Mucosa of rectum (tissue), 2 donors: ENCODE data around the gene KIAA1586.

Experiments
- H3K27ac ChIP-seq, 2 donors: one replicate each; pipeline ENCODE4 v1.7.0; 2013; ENCODE audit warnings: inconsistent platforms in 2 of 2, low read depth in 2 of 2, low read length in 2 of 2
- H3K27me3 ChIP-seq, 2 donors: one replicate each; pipeline ENCODE4 v1.7.0; 2013; ENCODE audit warnings: low read length in 2 of 2; ENCODE audit not compliant: control insufficient read depth in 2 of 2, insufficient read depth in 2 of 2
- H3K36me3 ChIP-seq, 2 donors: one replicate each; pipeline ENCODE4 v1.7.0; 2013; ENCODE audit warnings: low read length in 2 of 2; ENCODE audit not compliant: control insufficient read depth in 2 of 2, insufficient read depth in 2 of 2
- H3K4me1 ChIP-seq, 2 donors: one replicate each; pipeline ENCODE4 v1.7.0; 2013; ENCODE audit warnings: low read length in 2 of 2, mild to moderate bottlenecking in 1 of 2; ENCODE audit not compliant: control insufficient read depth in 2 of 2, insufficient read depth in 2 of 2
- H3K4me3 ChIP-seq, 2 donors: one replicate each; pipeline ENCODE4 v1.7.0; 2013; ENCODE audit warnings: low read length in 2 of 2
- H3K9ac ChIP-seq, 2 donors: one replicate each; pipeline ENCODE4 v1.7.0; 2013; ENCODE audit warnings: low read length in 2 of 2, low read depth in 1 of 2, mild to moderate bottlenecking in 1 of 2
- H3K9me3 ChIP-seq, 2 donors: one replicate each; pipeline ENCODE4 v1.7.0; 2013; ENCODE audit warnings: low read length in 2 of 2; ENCODE audit not compliant: control insufficient read depth in 2 of 2
- donor health status: healthy.
- donor health status: Normal muscosa, but diverticular disease.

The KIAA1586 gene

DNA sequence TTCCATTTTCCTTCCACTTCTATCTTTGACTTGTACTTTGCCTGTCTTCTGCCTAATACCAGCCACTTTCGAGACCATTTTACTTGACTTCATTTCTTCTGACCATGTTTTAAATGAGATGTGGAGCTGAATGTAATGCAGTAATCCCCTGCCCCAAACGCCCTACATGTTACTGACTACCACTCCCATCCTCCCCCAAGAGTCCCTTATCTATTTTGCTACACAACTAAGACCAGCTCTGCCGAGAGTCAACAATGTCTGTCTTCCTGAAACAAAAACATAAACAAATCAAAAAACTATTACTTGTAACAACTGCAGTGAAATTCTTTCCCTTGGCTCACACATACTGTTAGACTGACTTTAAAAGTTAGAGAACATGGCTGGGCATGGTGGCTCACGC is 27.1 kb upstream of the KIAA1586 start:
- Histone ChIP-seq H3K36me3 (no peaks in the 10 kb centered on the region), H3K9ac (no peak overlapping the region), H3K4me1 (no peaks in the 10 kb centered on the region), H3K27ac (no peak overlapping the region), H3K9me3 (no peaks in the 10 kb centered on the region), H3K27me3 (no peaks in the 10 kb centered on the region), H3K4me3 (no peak overlapping the region)

DNA sequence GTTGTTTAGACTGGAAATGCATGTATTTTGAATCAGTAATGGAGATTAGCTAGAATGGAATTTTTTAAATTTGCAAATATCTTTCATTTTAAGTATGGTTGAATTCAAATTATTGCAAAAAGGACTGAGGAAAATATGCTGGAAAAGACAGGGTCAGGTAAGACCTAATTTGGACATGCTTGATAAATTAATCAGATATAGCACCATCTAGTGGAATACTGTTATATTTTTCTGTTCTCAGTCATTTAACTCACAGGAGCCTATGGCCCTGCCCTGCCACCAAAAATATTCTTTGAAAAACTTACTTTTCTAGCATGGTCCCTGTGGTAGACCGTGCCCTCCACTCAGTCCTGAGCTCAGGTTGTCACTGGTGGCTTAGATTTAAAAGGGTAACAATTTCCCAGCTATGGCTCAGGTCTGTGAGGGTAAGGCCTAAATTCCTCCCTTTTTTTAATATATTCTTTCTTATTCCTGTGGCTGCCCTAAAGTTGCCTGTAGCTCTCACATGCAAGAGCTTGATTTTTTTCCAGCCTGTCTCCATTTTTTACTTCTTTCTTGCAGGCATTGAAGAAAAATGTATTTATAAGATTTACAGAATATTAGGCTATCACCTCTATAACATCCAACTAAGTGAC is 25.3 kb upstream of the KIAA1586 start:
- Histone ChIP-seq H3K36me3 (no peaks in the 10 kb centered on the region), H3K4me3 (no peak overlapping the region), H3K9me3 (no peaks in the 10 kb centered on the region), H3K9ac (no peak overlapping the region), H3K4me1 (no peaks in the 10 kb centered on the region), H3K27me3 (no peaks in the 10 kb centered on the region), H3K27ac (no peak overlapping the region)

DNA sequence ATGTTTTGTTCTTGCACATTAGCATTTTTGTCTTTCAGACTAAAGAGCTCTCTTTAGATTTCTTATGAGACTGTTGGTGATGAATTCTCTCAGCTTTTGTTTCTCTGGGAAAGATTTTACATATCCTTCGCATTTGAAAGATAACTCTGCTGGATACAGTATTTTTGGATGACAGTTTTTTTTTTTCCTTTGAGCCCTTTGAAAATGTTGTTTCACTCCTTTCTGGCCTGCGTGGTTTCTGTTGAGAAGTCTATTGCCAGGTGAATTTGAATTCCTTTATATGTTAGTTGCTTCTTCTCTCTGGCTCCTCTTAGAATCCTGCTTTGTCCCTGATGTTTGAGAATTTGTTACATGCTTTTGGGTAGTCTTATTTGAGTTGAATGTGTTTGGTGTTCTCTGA is 22.2 kb upstream of the KIAA1586 start:
- Histone ChIP-seq H3K4me3 (no peak overlapping the region), H3K36me3 (no peaks in the 10 kb centered on the region), H3K9ac (no peak overlapping the region), H3K27me3 (no peaks in the 10 kb centered on the region), H3K4me1 (no peaks in the 10 kb centered on the region), H3K9me3 (no peaks in the 10 kb centered on the region), H3K27ac (no peak overlapping the region)

DNA sequence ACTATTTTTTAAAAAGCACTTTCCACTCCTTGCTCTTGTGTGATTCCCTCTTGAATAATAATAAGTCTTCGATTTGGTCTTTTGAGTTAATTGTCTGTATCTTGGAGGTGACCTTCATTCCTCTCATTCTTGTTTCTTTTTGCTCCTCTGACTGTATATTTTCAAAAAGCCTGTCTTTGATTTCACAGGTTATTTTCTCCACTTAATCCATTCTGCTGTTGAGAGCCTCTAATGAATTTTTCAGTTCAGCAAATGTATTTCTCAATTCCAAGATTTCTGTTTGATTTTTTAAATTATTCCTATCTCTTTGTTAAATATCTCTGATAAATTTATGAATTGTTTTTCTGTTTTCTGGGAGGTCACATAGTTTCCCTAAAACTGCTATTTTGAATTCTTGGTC is 21.7 kb upstream of the KIAA1586 start:
- no peaks in the 10 kb centered on the region for H3K9me3 ChIP-seq
- no peak overlapping the region for H3K4me3 ChIP-seq
- H3K4me1 ChIP-seq: no peaks in the 10 kb centered on the region
- H3K27ac ChIP-seq: no peak overlapping the region
- H3K27me3 ChIP-seq: no peaks in the 10 kb centered on the region
- no peaks in the 10 kb centered on the region for H3K36me3 ChIP-seq
- H3K9ac ChIP-seq: no peak overlapping the region

DNA sequence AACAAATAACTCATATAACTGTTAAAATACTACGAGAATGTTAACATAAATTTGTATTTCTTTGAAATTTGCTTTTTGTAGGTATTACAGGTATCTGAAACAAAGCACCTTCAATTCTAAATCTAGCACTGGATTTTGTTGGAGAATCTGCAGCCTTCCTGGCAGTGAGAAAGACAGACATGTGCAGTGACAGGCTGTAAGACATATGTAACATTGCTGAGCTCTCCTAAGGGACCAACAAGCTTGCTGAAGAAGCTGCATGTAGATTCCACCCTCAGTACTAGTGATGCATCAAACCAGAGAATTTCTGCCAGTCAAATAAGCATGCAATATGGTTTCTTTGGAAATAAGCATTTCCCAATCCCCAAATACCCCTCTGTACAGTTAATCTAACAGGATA is 20.5 kb upstream of the KIAA1586 start:
- H3K27ac ChIP-seq: no peak overlapping the region
- no peaks in the 10 kb centered on the region for H3K4me1 ChIP-seq
- no peak overlapping the region for H3K9ac ChIP-seq
- no peaks in the 10 kb centered on the region for H3K9me3 ChIP-seq
- H3K36me3 ChIP-seq: no peaks in the 10 kb centered on the region
- no peaks in the 10 kb centered on the region for H3K27me3 ChIP-seq
- H3K4me3 ChIP-seq: no peak overlapping the region

DNA sequence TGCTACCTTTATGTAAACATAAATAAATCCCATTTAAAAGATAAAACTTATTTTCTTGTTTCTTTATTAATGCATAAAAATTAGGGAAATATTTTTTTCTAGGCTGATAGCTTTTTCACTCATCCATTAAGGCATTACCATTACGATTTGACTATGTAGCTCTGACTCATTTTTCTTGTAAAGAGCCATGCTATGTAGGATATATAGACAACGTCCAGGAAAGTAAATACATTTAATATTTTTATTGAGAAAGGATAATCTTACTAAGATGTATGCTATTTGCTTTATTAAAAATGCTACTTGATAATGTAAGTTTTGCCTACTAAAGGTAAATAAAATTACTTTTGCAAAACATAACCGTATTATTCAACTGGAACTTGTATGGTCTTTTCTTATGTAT is 19.2 kb upstream of the KIAA1586 start:
- H3K4me1 ChIP-seq: no peaks in the 10 kb centered on the region
- no peak overlapping the region for H3K27ac ChIP-seq
- H3K4me3 ChIP-seq: no peak overlapping the region
- no peak overlapping the region for H3K9ac ChIP-seq
- H3K9me3 ChIP-seq: no peaks in the 10 kb centered on the region
- no peaks in the 10 kb centered on the region for H3K36me3 ChIP-seq
- H3K27me3 ChIP-seq: peaks cover 0 to 5% of the 10 kb centered on the region in 2 donors

DNA sequence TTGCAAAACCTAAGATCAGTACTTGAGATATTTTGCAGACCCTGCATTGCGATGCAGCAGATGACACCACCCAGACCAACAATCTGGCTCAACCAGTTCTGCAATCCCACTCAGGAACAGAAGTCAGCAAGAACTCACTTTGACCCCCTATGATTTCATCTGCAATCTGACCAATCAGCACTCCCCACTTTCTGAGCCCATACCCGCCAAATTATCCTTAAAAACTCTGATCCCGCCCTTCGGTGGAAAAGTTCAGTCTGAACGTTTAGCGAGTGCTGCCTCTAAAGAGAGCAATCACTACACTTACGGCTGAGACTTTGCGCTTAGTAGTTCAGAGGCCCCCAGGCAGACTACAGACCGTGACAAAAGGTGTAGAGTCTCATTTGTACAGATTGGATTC is 17.3 kb upstream of the KIAA1586 start:
- Histone ChIP-seq H3K9ac (no peak overlapping the region), H3K9me3 (no peaks in the 10 kb centered on the region), H3K27ac (no peak overlapping the region), H3K4me1 (no peaks in the 10 kb centered on the region), H3K4me3 (no peak overlapping the region), H3K36me3 (no peaks in the 10 kb centered on the region), H3K27me3 (peaks cover 0 to 5% of the 10 kb centered on the region in 2 donors)

DNA sequence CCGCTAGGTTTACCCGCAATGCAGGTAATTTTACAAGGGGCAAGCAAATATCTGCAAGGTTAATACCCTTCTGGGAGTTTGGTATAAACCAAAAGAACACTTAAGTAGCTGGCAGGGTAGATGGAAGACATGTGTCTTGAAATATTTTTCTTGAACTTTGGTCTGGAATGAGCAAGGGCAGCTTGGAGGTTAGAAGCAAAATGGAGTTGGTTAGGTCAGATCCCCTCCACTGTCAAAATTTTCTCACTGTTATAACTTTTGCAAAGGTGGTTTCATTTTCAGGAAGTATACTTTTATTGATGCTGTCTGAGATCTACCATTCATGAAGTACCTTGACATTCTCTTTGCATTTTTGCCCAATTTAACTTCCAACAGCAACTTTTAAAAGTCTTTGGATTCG is 13.3 kb upstream of the KIAA1586 start:
- Histone ChIP-seq H3K4me1 (no peaks in the 10 kb centered on the region), H3K9ac (no peak overlapping the region)

DNA sequence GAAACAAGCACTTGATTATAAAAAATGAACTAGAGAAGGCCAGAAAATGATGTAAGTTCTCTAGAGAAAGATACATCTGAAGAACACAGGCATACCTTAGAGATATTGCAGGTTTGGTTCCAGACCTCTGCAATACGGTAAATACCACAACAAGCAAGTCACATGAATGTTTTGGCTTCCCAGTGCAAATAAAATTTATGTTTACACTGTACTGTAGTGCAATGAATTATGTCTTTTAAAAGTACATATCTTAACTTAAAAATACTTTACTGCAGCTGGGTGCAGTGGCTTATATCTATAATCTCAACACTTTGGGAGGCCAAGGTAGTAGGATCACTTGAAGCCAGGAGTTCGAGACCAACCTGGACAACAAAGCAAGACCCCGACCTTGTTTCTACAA is 10.9 kb upstream of the KIAA1586 start:
- no peaks in the 10 kb centered on the region for H3K4me1 ChIP-seq
- no peaks in the 10 kb centered on the region for H3K9me3 ChIP-seq
- H3K9ac ChIP-seq: no peak overlapping the region
- no peak overlapping the region for H3K27ac ChIP-seq
- no peak overlapping the region for H3K4me3 ChIP-seq
- H3K36me3 ChIP-seq: no peaks in the 10 kb centered on the region
- peaks cover 0 to 5% of the 10 kb centered on the region in 2 donors for H3K27me3 ChIP-seq

More for the DNA sequence above, 13.3 kb upstream of the KIAA1586 start:
- no peaks in the 10 kb centered on the region for H3K9me3 ChIP-seq
- no peak overlapping the region for H3K27ac ChIP-seq
- no peaks in the 10 kb centered on the region for H3K36me3 ChIP-seq
- no peak overlapping the region for H3K4me3 ChIP-seq
- peaks cover 0 to 5% of the 10 kb centered on the region in 2 donors for H3K27me3 ChIP-seq

DNA sequence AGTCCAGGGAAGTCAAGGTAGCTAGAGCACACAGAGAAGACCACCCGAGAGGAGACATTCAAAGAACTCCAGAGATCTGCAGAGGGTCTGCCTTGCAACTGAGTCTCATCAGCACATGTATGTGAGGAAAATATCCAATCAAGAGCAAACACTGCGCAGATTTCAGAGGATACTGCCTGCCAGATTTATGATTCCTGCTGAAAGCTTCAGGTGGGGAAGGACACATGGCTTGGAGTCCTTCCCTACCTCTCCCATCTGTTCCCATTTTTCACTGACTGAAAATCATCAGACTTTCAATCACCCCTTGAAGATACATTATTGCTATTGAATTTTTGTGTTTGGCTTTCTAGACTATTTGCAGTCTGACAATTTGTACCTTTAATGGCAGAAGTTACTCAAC is 7.6 kb upstream of the KIAA1586 start:
- Histone ChIP-seq H3K9ac (no peak overlapping the region), H3K27ac (no peak overlapping the region), H3K9me3 (no peaks in the 10 kb centered on the region), H3K4me3 (no peak overlapping the region), H3K4me1 (no peaks in the 10 kb centered on the region), H3K36me3 (no peaks in the 10 kb centered on the region), H3K27me3 (no peaks in the 10 kb centered on the region)

DNA sequence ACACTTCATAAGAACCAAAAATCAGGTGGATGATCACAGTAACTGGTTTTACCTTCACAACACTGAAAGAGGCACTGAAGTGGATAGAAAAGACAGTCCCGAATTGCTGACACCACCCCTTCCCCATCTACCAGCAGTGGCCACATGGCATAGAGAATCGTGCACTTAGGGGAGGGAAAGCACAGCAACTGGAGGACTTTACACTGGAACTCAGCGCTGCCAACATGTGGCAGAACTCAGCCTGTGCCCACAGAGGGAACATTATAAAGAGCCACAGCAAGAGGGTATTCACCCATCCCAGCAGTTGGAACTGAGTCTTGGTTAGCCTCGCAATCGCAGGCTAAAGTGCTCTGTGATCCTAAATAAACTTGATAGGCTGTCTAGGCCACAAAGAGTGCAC is 6.5 kb upstream of the KIAA1586 start:
- no peak overlapping the region for H3K27ac ChIP-seq
- H3K9me3 ChIP-seq: no peaks in the 10 kb centered on the region
- H3K27me3 ChIP-seq: no peaks in the 10 kb centered on the region
- H3K4me1 ChIP-seq: no peaks in the 10 kb centered on the region
- H3K36me3 ChIP-seq: no peaks in the 10 kb centered on the region
- no peak overlapping the region for H3K4me3 ChIP-seq
- no peak overlapping the region for H3K9ac ChIP-seq
